ENCODE results near the gene THAP11. TPM values are rescaled to one million over a fixed set of nuclear protein-coding genes. Genes with fewer than 3 reads are reported as not detected.

The THAP11 gene
- total RNA-seq, 1 experiment from 2014 or later, result 39.1 TPM

DNA sequence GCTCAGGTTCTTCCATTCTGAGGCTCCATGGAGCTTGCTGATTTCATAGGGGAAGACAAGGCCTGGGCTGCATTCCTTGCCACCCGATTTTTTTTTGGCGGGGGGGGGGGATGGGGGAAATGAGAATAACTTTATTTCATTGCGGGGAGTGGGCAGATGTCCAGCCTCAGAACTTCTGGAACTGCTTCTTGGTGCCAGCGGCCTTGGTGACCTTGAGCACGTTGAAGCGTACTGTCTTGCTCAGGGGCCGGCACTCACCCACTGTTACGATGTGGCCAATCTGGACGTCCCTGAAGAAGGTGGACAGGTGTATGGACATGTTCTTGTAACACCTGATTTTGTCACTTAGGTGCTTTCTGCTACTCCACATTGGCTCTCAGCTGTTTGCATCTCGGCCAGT lies 13.7 kb downstream of the THAP11 start:
- Histone ChIP-seq H3K4me1 (ENCODE audit: insufficient read depth, low read length) (peaks cover 33% of the 10 kb centered on the region), H3K9ac (ENCODE audit: low read length) (no peak overlapping the region), H3K9me3 (ENCODE audit: low read length) (no peaks in the 10 kb centered on the region), H2AFZ (ENCODE audit: low read length) (no peak overlapping the region), H3K36me3 (ENCODE audit: low read depth, low read length) (peaks cover 4% of the 10 kb centered on the region), H3K79me2 (ENCODE audit: low read length) (peaks cover 96% of the 10 kb centered on the region), H3K9me2 (replicated peaks; ENCODE audit: low read length) (no peaks in the 10 kb centered on the region), H3K27ac (ENCODE audit: low read length) (no peak overlapping the region), H3K4me3 (ENCODE audit: low read length) (no peak overlapping the region), H3K4me2 (ENCODE audit: low read length) (no peak overlapping the region), H3F3A (ENCODE audit: low read length, unreplicated experiment) (no peaks in the 10 kb centered on the region), H4K20me1 (ENCODE audit: low read length) (no peaks in the 10 kb centered on the region), H3K27me3 (ENCODE audit: low read length) (no peaks in the 10 kb centered on the region)
- ATAC-seq (no peak), DNase-seq (no peak)
- no peak for TF ChIP-seq EZH2phosphoT487 (IDR thresholded peaks at IDR 0.05; ENCODE audit: borderline replicate concordance, low read length)
- no peak for TF ChIP-seq EZH2 (IDR thresholded peaks at IDR 0.05; ENCODE audit: low read length, unreplicated experiment)
- TF ChIP-seq, protein P1, sequence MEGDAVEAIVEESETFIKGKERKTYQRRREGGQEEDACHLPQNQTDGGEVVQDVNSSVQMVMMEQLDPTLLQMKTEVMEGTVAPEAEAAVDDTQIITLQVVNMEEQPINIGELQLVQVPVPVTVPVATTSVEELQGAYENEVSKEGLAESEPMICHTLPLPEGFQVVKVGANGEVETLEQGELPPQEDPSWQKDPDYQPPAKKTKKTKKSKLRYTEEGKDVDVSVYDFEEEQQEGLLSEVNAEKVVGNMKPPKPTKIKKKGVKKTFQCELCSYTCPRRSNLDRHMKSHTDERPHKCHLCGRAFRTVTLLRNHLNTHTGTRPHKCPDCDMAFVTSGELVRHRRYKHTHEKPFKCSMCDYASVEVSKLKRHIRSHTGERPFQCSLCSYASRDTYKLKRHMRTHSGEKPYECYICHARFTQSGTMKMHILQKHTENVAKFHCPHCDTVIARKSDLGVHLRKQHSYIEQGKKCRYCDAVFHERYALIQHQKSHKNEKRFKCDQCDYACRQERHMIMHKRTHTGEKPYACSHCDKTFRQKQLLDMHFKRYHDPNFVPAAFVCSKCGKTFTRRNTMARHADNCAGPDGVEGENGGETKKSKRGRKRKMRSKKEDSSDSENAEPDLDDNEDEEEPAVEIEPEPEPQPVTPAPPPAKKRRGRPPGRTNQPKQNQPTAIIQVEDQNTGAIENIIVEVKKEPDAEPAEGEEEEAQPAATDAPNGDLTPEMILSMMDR (conservative IDR thresholded peaks at IDR 0.05; ENCODE audit: low read depth, low read length), result no peak
- intact Hi-C loops (cut with micrococcal nuclease), result no loop called here
- ChIA-PET CTCF (no interaction called here), POLR2A (ENCODE audit: unreplicated experiment) (interaction anchor here (1.0 kb wide), 1 partner anchor 10 kb away, joined by 3 read pairs; no protein-coding TSS in a partner anchor)
- BruUV-seq (replicated peaks), result no TSS peak

DNA sequence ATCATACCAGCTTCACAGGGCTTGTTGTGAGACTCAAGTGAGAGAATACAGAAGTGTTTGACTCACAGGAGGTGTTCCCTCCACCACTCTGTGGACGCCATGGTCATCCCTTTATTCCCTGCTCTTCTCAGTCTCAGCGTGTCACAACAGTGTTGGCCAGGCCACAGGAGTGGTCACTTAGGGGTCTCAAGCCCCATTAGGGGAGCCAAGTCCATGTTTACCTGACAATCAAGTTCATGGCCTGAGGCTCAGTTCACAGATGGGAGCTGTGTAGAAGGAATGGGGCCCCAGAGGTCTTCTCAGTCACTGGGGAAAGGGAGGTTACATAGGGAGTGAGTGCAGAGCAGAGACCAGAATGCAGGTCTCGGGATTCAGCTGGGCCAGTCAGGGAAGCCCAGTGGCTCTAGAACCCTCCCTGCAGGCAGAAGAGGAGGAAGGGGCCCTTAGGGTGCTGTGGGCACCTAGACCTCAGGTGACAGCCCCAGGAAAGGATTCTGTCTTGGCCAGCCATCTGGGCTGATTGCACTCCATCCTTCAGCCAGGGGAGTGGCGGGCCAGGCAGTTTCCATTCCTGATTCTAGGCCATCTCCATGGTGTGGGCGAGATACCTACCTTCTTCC lies 14.9 kb downstream of the THAP11 start:
- TF ChIP-seq EZH2 (IDR thresholded peaks at IDR 0.05; ENCODE audit: low read length, unreplicated experiment) (no peak), EZH2phosphoT487 (IDR thresholded peaks at IDR 0.05; ENCODE audit: borderline replicate concordance, low read length) (no peak)
- TF ChIP-seq, protein P1 (conservative IDR thresholded peaks at IDR 0.05; ENCODE audit: low read depth, low read length), result no peak
- ChIA-PET POLR2A (ENCODE audit: unreplicated experiment) (interaction anchor here (0.6 kb wide), 1 partner anchor 947 kb away, joined by 7 read pairs; no protein-coding TSS in a partner anchor), CTCF (interaction anchor here (0.7 to 1.1 kb wide), 2 partner anchors 14 to 41 kb away, joined by 4 to 5 read pairs; no protein-coding TSS in a partner anchor)
- Histone ChIP-seq H3K4me2 (ENCODE audit: low read length) (peak overlapping the region; percentile 75), H4K20me1 (ENCODE audit: low read length) (peaks cover 7% of the 10 kb centered on the region; the same call in 1 of the 2 replicates), H3K9me2 (replicated peaks; ENCODE audit: low read length) (no peaks in the 10 kb centered on the region), H3K36me3 (ENCODE audit: low read depth, low read length) (peaks cover 10% of the 10 kb centered on the region), H2AFZ (ENCODE audit: low read length) (no peak overlapping the region), H3K27me3 (ENCODE audit: low read length) (no peaks in the 10 kb centered on the region), H3K79me2 (ENCODE audit: low read length) (peaks cover 96% of the 10 kb centered on the region), H3K27ac (ENCODE audit: low read length) (peak overlapping the region; percentile 97), H3K4me3 (ENCODE audit: low read length) (no peak overlapping the region), H3K9me3 (ENCODE audit: low read length) (no peaks in the 10 kb centered on the region), H3K9ac (ENCODE audit: low read length) (peak overlapping the region; percentile 52), H3K4me1 (ENCODE audit: insufficient read depth, low read length) (peaks cover 41% of the 10 kb centered on the region), H3F3A (ENCODE audit: low read length, unreplicated experiment) (no peaks in the 10 kb centered on the region)
- DNase-seq (no peak), ATAC-seq (no peak)
- intact Hi-C loops (cut with micrococcal nuclease), result no loop called here
- BruUV-seq (replicated peaks), result no TSS peak

Data from PC-3 (cell line).